GM23338 (cell line): Measurements from ENCODE around the gene WDR74. TPM values are rescaled to one million over a fixed set of nuclear protein-coding genes. Genes with fewer than 3 reads are reported as not detected.

Source experiments
- ZNF462 ChIP-seq: fragments of 250-450 bp; sonication (Bioruptor Pico); IDR thresholded peaks from 2 replicates; pipeline ENCODE4 v1.5.0; 2020; ENCODE audit warnings: mild to moderate bottlenecking, moderate library complexity
- polyA plus RNA-seq: library from polyadenylated mRNA; unstranded; fragments of >200 nt; fragmentation: Nextera tagmentation; extraction: Ambion mirVana; gene quantifications from 2 replicates; pipeline ENCODE4 v1.2.1, GENCODE V29; 2016
- total RNA-seq: library from RNA; depleted of rRNA; stranded (reverse); fragments of >200 nt; shearing (Covaris generic); gene quantifications from 2 replicates; pipeline ENCODE4 v1.2.3, GENCODE V29; 2014
- TF ChIP-seq, protein P1 (sequence below): IDR thresholded peaks from one replicate; pipeline ENCODE4 v1.6.1; 2018; ENCODE audit warnings: antibody characterized with exemption; ENCODE audit not compliant: unreplicated experiment

WDR74 gene
- total and polyA plus RNA-seq, 2 experiments from 2014 or later, result 94.4 to 136 TPM

GRCh38 chr11:62787005-62787759 lies 52.2 kb downstream of the WDR74 start, which contains the start of gene TMEM179B (continued):
- no peak for TF ChIP-seq ZNF462 (CRISPR knock-in tag)
- TF ChIP-seq, protein P1, sequence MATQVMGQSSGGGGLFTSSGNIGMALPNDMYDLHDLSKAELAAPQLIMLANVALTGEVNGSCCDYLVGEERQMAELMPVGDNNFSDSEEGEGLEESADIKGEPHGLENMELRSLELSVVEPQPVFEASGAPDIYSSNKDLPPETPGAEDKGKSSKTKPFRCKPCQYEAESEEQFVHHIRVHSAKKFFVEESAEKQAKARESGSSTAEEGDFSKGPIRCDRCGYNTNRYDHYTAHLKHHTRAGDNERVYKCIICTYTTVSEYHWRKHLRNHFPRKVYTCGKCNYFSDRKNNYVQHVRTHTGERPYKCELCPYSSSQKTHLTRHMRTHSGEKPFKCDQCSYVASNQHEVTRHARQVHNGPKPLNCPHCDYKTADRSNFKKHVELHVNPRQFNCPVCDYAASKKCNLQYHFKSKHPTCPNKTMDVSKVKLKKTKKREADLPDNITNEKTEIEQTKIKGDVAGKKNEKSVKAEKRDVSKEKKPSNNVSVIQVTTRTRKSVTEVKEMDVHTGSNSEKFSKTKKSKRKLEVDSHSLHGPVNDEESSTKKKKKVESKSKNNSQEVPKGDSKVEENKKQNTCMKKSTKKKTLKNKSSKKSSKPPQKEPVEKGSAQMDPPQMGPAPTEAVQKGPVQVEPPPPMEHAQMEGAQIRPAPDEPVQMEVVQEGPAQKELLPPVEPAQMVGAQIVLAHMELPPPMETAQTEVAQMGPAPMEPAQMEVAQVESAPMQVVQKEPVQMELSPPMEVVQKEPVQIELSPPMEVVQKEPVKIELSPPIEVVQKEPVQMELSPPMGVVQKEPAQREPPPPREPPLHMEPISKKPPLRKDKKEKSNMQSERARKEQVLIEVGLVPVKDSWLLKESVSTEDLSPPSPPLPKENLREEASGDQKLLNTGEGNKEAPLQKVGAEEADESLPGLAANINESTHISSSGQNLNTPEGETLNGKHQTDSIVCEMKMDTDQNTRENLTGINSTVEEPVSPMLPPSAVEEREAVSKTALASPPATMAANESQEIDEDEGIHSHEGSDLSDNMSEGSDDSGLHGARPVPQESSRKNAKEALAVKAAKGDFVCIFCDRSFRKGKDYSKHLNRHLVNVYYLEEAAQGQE, result peak; percentile 12
